Testis (tissue), 2 donors: ENCODE measurements around the gene TNPO3.

ENCODE experiments used
- POLR2A ChIP-seq: fragments of 450-650 bp; IDR thresholded peaks from one replicate; pipeline ENCODE4 v1.6.1; 2017; ENCODE audit warnings: antibody characterized with exemption, mild to moderate bottlenecking, moderate library complexity
- TF ChIP-seq, protein P1 (sequence below), 3 experiments: fragments of 450-650 bp in 2 of 3; fragments of 200-600 bp in 1 of 3; sonication (generic) in 1 of 3; IDR thresholded peaks; one replicate each; pipeline ENCODE4 v1.5.1; 2016 to 2019; ENCODE audit warnings: antibody characterized with exemption in 3 of 3, mild to moderate bottlenecking in 2 of 3, moderate library complexity in 1 of 3

DNA sequence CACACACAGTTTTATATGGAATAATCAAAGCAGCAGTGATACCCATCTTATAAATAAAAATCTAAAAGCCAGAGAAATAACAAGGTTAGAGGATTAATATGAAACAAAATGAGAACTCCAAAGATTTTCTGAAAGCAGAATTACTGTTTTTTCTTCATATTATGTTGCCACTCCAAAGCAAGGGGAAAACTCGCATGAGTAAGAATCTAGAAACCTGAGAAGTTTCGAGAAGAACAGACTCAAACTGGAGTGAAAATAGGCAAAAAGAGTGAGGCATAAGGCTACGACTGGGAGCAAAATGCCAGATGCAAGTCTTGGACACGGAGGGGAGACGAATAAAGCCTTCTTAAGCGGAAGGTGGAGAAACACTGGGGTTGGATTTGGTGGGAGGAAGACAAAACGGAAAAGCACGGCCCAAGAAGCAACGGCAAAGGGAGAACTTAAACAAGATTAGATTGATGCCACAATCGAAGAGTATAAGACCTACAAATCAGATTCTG, 923 bp downstream of the TNPO3 start:
- TF ChIP-seq, protein P1, sequence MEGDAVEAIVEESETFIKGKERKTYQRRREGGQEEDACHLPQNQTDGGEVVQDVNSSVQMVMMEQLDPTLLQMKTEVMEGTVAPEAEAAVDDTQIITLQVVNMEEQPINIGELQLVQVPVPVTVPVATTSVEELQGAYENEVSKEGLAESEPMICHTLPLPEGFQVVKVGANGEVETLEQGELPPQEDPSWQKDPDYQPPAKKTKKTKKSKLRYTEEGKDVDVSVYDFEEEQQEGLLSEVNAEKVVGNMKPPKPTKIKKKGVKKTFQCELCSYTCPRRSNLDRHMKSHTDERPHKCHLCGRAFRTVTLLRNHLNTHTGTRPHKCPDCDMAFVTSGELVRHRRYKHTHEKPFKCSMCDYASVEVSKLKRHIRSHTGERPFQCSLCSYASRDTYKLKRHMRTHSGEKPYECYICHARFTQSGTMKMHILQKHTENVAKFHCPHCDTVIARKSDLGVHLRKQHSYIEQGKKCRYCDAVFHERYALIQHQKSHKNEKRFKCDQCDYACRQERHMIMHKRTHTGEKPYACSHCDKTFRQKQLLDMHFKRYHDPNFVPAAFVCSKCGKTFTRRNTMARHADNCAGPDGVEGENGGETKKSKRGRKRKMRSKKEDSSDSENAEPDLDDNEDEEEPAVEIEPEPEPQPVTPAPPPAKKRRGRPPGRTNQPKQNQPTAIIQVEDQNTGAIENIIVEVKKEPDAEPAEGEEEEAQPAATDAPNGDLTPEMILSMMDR (IDR thresholded peaks at IDR 0.05), result no peak
- no peak for TF ChIP-seq POLR2A
